H1 (cell line): ENCODE measurements around the gene NFATC1. TPM values are rescaled to one million over a fixed set of nuclear protein-coding genes. Genes with fewer than 3 reads are reported as not detected.

Experiments
- CTCF ChIA-PET: fragments of 300-600 bp; sonication (Branson Sonifier 250); formaldehyde crosslinking; loops from one replicate; lab custom pipeline; 2021; ENCODE audit not compliant: partially characterized antibody; lab: Charles Lee
- POLR2A ChIA-PET: fragments of 300-600 bp; sonication (Branson Sonifier 250); formaldehyde crosslinking; loops from one replicate; lab custom pipeline; 2021; ENCODE audit warnings: inconsistent platforms; ENCODE audit not compliant: partially characterized antibody; lab: Charles Lee
- DNase-seq, 2 experiments: peaks; one replicate each; pipeline versions ENCODE4 v3.0.0 to v3.0.0-alpha.2; 2010 to 2022; ENCODE audit warnings: low spot score in 2 of 2, low read depth in 1 of 2, mixed read lengths in 1 of 2
- FAIRE-seq: peaks from 2 replicates; lab custom pipeline; 2011; peaks lifted over from hg19 to GRCh38; lab: Jason Lieb, UNC
- H2AFZ ChIP-seq: 2 replicates; pipeline ENCODE4 v1.8.1; 2012; ENCODE audit warnings: low read length, inconsistent platforms
- H2AK5ac ChIP-seq: 2 replicates; pipeline ENCODE4 v1.6.1; 2013; ENCODE audit warnings: low read depth, low read length
- H2BK120ac ChIP-seq: replicated peaks from 2 replicates; pipeline ENCODE3; 2013; ENCODE audit warnings: low read depth, low read length, inconsistent platforms
- H2BK12ac ChIP-seq: 2 replicates; pipeline ENCODE4 v1.6.1; 2013; ENCODE audit warnings: low read depth, low read length
- H2BK15ac ChIP-seq: 2 replicates; pipeline ENCODE4 v1.6.1; 2013; ENCODE audit warnings: low read length
- H2BK20ac ChIP-seq: 2 replicates; pipeline ENCODE4 v1.6.1; 2013; ENCODE audit warnings: low read length
- H2BK5ac ChIP-seq: 2 replicates; pipeline ENCODE4 v1.6.1; 2013; ENCODE audit warnings: low read depth, low read length
- H3K14ac ChIP-seq: 2 replicates; pipeline ENCODE4 v1.6.1; 2013; ENCODE audit warnings: inconsistent platforms; ENCODE audit not compliant: insufficient read length
- H3K18ac ChIP-seq: 2 replicates; pipeline ENCODE4 v1.6.1; 2013; ENCODE audit warnings: low read length; ENCODE audit errors: extremely low read depth
- H3K23ac ChIP-seq: 2 replicates; pipeline ENCODE4 v1.6.1; 2013; ENCODE audit warnings: inconsistent platforms; ENCODE audit not compliant: insufficient read length
- H3K23me2 ChIP-seq: 2 replicates; pipeline ENCODE4 v1.6.1; 2013; ENCODE audit warnings: low read depth, low read length
- H3K27ac ChIP-seq: 2 replicates; pipeline ENCODE4 v1.6.1; 2011; ENCODE audit warnings: low read depth, low read length, inconsistent platforms
- H3K27me3 ChIP-seq, 4 experiments: replicated peaks in 1 of 4; 1 replicate in 1 of 4; 2 replicates in 3 of 4; pipeline versions ENCODE4 v1.6.1 to v1.8.1; 2011 to 2013; ENCODE audit warnings: low read length in 3 of 4, mild to moderate bottlenecking in 3 of 4, inconsistent platforms in 2 of 4, mixed read lengths in 2 of 4, moderate library complexity in 1 of 4; ENCODE audit not compliant: control insufficient read depth in 3 of 4, insufficient read depth in 3 of 4; ENCODE audit errors: extremely low read depth in 1 of 4
- H3K36me3 ChIP-seq, 4 experiments: 2 replicates each; pipeline versions ENCODE4 v1.6.1 to v1.8.1; 2011 to 2013; ENCODE audit warnings: mild to moderate bottlenecking in 4 of 4, low read length in 3 of 4, moderate library complexity in 2 of 4, control low read depth in 1 of 4, inconsistent platforms in 1 of 4; ENCODE audit not compliant: insufficient read depth in 4 of 4, control insufficient read depth in 2 of 4
- H3K4ac ChIP-seq: replicated peaks from 2 replicates; pipeline ENCODE3; 2013; ENCODE audit warnings: low read length, low read depth, mixed read lengths, inconsistent platforms; ENCODE audit not compliant: insufficient read length
- H3K4me1 ChIP-seq, 4 experiments: replicated peaks in 1 of 4; 1 replicate in 1 of 4; 2 replicates in 3 of 4; pipeline versions ENCODE4 v1.6.1 to v1.8.1; 2011 to 2013; ENCODE audit warnings: low read length in 3 of 4, inconsistent platforms in 2 of 4, mixed read lengths in 1 of 4; ENCODE audit not compliant: insufficient read depth in 4 of 4, control insufficient read depth in 3 of 4
- H3K4me2 ChIP-seq, 2 experiments: 2 replicates each; pipeline versions ENCODE4 v1.6.1 to v1.8.1; 2011 to 2013; ENCODE audit warnings: low read depth in 2 of 2, low read length in 2 of 2, control low read depth in 1 of 2, inconsistent platforms in 1 of 2, mild to moderate bottlenecking in 1 of 2; ENCODE audit not compliant: insufficient read depth in 1 of 2
- H3K4me3 ChIP-seq, 4 experiments: fragments of 200-600, 300-600 bp in 1 of 4; sonication (generic), shearing (Covaris generic), sonication (Bioruptor Twin) in 1 of 4; 2 replicates each; pipeline versions ENCODE4 v1.5.1 to v1.8.1; 2011 to 2016; ENCODE audit warnings: low read length in 4 of 4, low read depth in 3 of 4, control low read depth in 2 of 4, inconsistent platforms in 2 of 4, mild to moderate bottlenecking in 2 of 4, mixed read lengths in 1 of 4, moderate library complexity in 1 of 4; ENCODE audit not compliant: insufficient read depth in 2 of 4; ENCODE audit errors: extremely low read depth in 1 of 4
- H3K56ac ChIP-seq: replicated peaks from 2 replicates; pipeline ENCODE3; 2013; ENCODE audit warnings: low read depth, mild to moderate bottlenecking, mixed read lengths, low read length, inconsistent platforms; ENCODE audit not compliant: insufficient read length
- H3K79me1 ChIP-seq: 2 replicates; pipeline ENCODE4 v1.6.1; 2013; ENCODE audit warnings: low read depth, low read length, control low read depth
- H3K79me2 ChIP-seq, 2 experiments: 2 replicates each; pipeline versions ENCODE4 v1.6.1 to v1.8.1; 2012 to 2013; ENCODE audit warnings: low read length in 2 of 2, mild to moderate bottlenecking in 2 of 2, inconsistent platforms in 1 of 2; ENCODE audit not compliant: insufficient read depth in 2 of 2, control insufficient read depth in 1 of 2
- H3K9ac ChIP-seq, 4 experiments: replicated peaks in 1 of 4; 1 replicate in 1 of 4; 2 replicates in 3 of 4; pipeline versions ENCODE4 v1.6.1 to v1.8.1; 2011 to 2013; ENCODE audit warnings: low read depth in 3 of 4, low read length in 3 of 4, control low read depth in 2 of 4, mild to moderate bottlenecking in 2 of 4, moderate library complexity in 2 of 4, inconsistent platforms in 1 of 4; ENCODE audit errors: extremely low read depth in 1 of 4
- H3K9me3 ChIP-seq, 2 experiments: 2 replicates each; pipeline versions ENCODE4 v1.6.1 to v1.8.1; 2012 to 2013; ENCODE audit warnings: mild to moderate bottlenecking in 2 of 2, moderate library complexity in 2 of 2, control low read depth in 1 of 2, inconsistent platforms in 1 of 2, low read depth in 1 of 2, low read length in 1 of 2, mixed read lengths in 1 of 2; ENCODE audit not compliant: insufficient read depth in 2 of 2
- H4K20me1 ChIP-seq, 2 experiments: replicated peaks in 1 of 2; 2 replicates each; pipeline versions ENCODE3 to v1.8.1; 2011 to 2013; ENCODE audit warnings: inconsistent platforms in 2 of 2, low read length in 2 of 2, mild to moderate bottlenecking in 1 of 2; ENCODE audit not compliant: insufficient read depth in 2 of 2, control insufficient read depth in 1 of 2
- H4K5ac ChIP-seq: 2 replicates; pipeline ENCODE4 v1.6.1; 2013; ENCODE audit warnings: low read length, low read depth, mixed read lengths, inconsistent platforms; ENCODE audit not compliant: insufficient read length
- H4K8ac ChIP-seq: 2 replicates; pipeline ENCODE4 v1.8.0; 2013; ENCODE audit warnings: mild to moderate bottlenecking, moderate library complexity, low read length, inconsistent platforms; ENCODE audit not compliant: insufficient read depth; ENCODE audit errors: extremely low read depth
- H4K91ac ChIP-seq: replicated peaks from 2 replicates; pipeline ENCODE3; 2013; ENCODE audit warnings: low read length, mixed read lengths, inconsistent platforms; ENCODE audit not compliant: insufficient read length
- ATF2 ChIP-seq: IDR thresholded peaks from 2 replicates; pipeline ENCODE4 v1.6.1; 2012; ENCODE audit warnings: low read length, inconsistent platforms
- CBX5 ChIP-seq: fragments of 300-800, 300-1000 bp; sonication (generic); IDR thresholded peaks from 2 replicates; pipeline ENCODE4 v1.7.1; 2016; ENCODE audit warnings: antibody characterized with exemption, low read length, low read depth
- EP300 ChIP-seq, 2 experiments: IDR thresholded peaks; 1 replicate in 1 of 2; 2 replicates in 1 of 2; pipeline ENCODE4 v1.6.1; 2011 to 2012; ENCODE audit warnings: low read depth in 2 of 2, low read length in 2 of 2, mild to moderate bottlenecking in 2 of 2, borderline replicate concordance in 1 of 2, inconsistent platforms in 1 of 2, moderate library complexity in 1 of 2
- JUN ChIP-seq: IDR thresholded peaks from 2 replicates; pipeline ENCODE4 v1.6.1; 2011; ENCODE audit warnings: low read depth, mild to moderate bottlenecking, improper control_type of control experiment, low read length
- NANOG ChIP-seq: IDR thresholded peaks from 2 replicates; pipeline ENCODE4 v1.6.1; 2011; ENCODE audit warnings: low read length, low read depth, mild to moderate bottlenecking, inconsistent platforms; ENCODE audit not compliant: insufficient read depth, poor library complexity, severe bottlenecking
- POU5F1 ChIP-seq: IDR thresholded peaks from 2 replicates; pipeline ENCODE4 v1.6.1; 2011; ENCODE audit warnings: low read depth, mild to moderate bottlenecking, low read length, moderate library complexity
- RAD21 ChIP-seq, 2 experiments: IDR thresholded peaks in 1 of 2; conservative IDR thresholded peaks in 1 of 2; 2 replicates each; pipeline ENCODE4 v1.6.1; 2011; ENCODE audit warnings: low read depth in 2 of 2, low read length in 2 of 2, improper control_type of control experiment in 1 of 2, inconsistent platforms in 1 of 2, mild to moderate bottlenecking in 1 of 2, moderate library complexity in 1 of 2
- SAP30 ChIP-seq: fragments of 300-600 bp; sonication (generic); IDR thresholded peaks from 2 replicates; pipeline ENCODE4 v1.7.1; 2012; ENCODE audit warnings: low read length, moderate library complexity, mild to moderate bottlenecking, inconsistent platforms; ENCODE audit not compliant: insufficient read depth, insufficient replicate concordance
- SIRT6 ChIP-seq: IDR thresholded peaks from one replicate; pipeline ENCODE4 v1.7.1; 2012; ENCODE audit warnings: low read length, inconsistent platforms
- SP1 ChIP-seq: IDR thresholded peaks from 2 replicates; pipeline ENCODE4 v1.6.1; 2011; ENCODE audit warnings: low read depth, low read length
- TCF12 ChIP-seq: IDR thresholded peaks from 2 replicates; pipeline ENCODE4 v1.6.1; 2011; ENCODE audit warnings: low read depth, mild to moderate bottlenecking, low read length
- YY1 ChIP-seq: IDR thresholded peaks from 2 replicates; pipeline ENCODE4 v1.6.1; 2011; ENCODE audit warnings: low read depth, mild to moderate bottlenecking, low read length
- ZNF274 ChIP-seq: IDR thresholded peaks from 2 replicates; pipeline ENCODE4 v1.7.0; 2012; ENCODE audit warnings: low read length, borderline replicate concordance; ENCODE audit errors: extremely low read depth
- WGBS, 2 experiments: shearing (Covaris generic) in 1 of 2; methylation state at CpG; one replicate each; pipeline versions ENCODE4 v1.1.6 to v1.1.7; 2013 to 2015; ENCODE audit warnings: low lambda C conversion rate in 2 of 2, mixed read lengths in 2 of 2, inconsistent platforms in 1 of 2, low coverage in 1 of 2, missing lambda C conversion rate in 1 of 2; ENCODE audit not compliant: insufficient replicate concordance in 2 of 2, insufficient coverage in 1 of 2, insufficient read length in 1 of 2; ENCODE audit errors: extremely low coverage in 1 of 2, missing lambda C conversion rate in 1 of 2; 5-methylcytosine and 5-hydroxymethylcytosine counted together
- polyA plus RNA-seq, 7 experiments: library from polyadenylated mRNA; depleted of rRNA in 3 of 7; stranded (reverse) in 5 of 7; unstranded in 2 of 7; fragments of >200 nt in 5 of 7; fragments of 200-250 nt in 2 of 7; gene quantifications; 1 replicate in 5 of 7; 2 replicates in 1 of 7; 4 replicates in 1 of 7; pipeline versions ENCODE4 v1.2.1 to v1.2.3, GENCODE V29; 2011 to 2013; ENCODE audit warnings: missing spikeins in 2 of 7, mixed read lengths in 2 of 7
- total RNA-seq: library from RNA; stranded (reverse); fragmentation: NEBNext Ultra II Directional; extraction: Animal tissue kit (Norgen Biotek cat#: 25700); gene quantifications from 2 replicates; pipeline ENCODE4 v1.2.1, GENCODE V29; 2021

NFATC1 gene
- total and polyA plus RNA-seq, 2 of the 8 experiments (the other 6 are each of a cell fraction or from before 2014, with no cell fraction given), result 2.0 to 6.6 TPM

GRCh38 chr18:79548077-79548450 lies 152.3 kb downstream of the NFATC1 start:
- 92% methylated on average over 14 of the region's 25 CpGs; no CpG with 5 or more reads in 1 of the 2 experiments for WGBS, 2 experiments
- Histone ChIP-seq H3K79me1 (no peaks in the 10 kb centered on the region), H3K56ac (no peak overlapping the region), H3K4ac (no peak overlapping the region), H4K5ac (no peak overlapping the region), H3K9ac (no peak overlapping the region), H3K79me2 (no peaks in the 10 kb centered on the region), H3K4me3 (no peak overlapping the region), H2BK5ac (no peak overlapping the region), H3K27me3 (no peaks in the 10 kb centered on the region; a peak in 1 of 7 replicates), H3K23ac (no peak overlapping the region), H3K36me3 (no peaks in the 10 kb centered on the region), H2AK5ac (no peak overlapping the region), H3K27ac (no peak overlapping the region), H2BK120ac (no peak overlapping the region), H4K91ac (no peak overlapping the region), H3K14ac (no peak overlapping the region), H3K23me2 (no peaks in the 10 kb centered on the region; the same call in 1 of the 2 replicates), H2BK15ac (no peak overlapping the region), H2BK20ac (no peak overlapping the region), H2AFZ (no peak overlapping the region), H3K18ac (no peak overlapping the region), H4K20me1 (no peaks in the 10 kb centered on the region), H3K4me2 (no peak overlapping the region), H3K9me3 (peaks cover 0 to 26% of the 10 kb centered on the region in 2 experiments; a peak in 2 of 4 replicates), H3K4me1 (no peaks in the 10 kb centered on the region), H2BK12ac (no peak overlapping the region), H4K8ac (no peak overlapping the region)
- FAIRE-seq (no peak), DNase-seq (no peak)
- ChIA-PET CTCF (no interaction called here), POLR2A (no interaction called here)
- TF ChIP-seq EP300 (IDR thresholded peaks at IDR 0.05; ENCODE audit: borderline replicate concordance in 1 of 2, low read depth in 2 of 2, low read length in 2 of 2) (no peak), JUN (no peak), CBX5 (no peak), SAP30 (no peak), RAD21 (IDR thresholded peaks at IDR 0.05 in 1 of 2, conservative IDR thresholded peaks at IDR 0.05 in 1 of 2; ENCODE audit: low read depth in 2 of 2, low read length in 2 of 2) (no peak), ATF2 (no peak), POU5F1 (no peak), SIRT6 (no peak), NANOG (no peak), ZNF274 (no peak), SP1 (no peak), YY1 (no peak), TCF12 (no peak)
